Measurements from ENCODE around the gene ARHGEF40. TPM values are rescaled to one million over a fixed set of nuclear protein-coding genes. Genes with fewer than 3 reads are reported as not detected.

Gene ARHGEF40
- total and polyA plus RNA-seq, 7 donors = 12.5 to 48.5 (median 17.5) TPM

DNA sequence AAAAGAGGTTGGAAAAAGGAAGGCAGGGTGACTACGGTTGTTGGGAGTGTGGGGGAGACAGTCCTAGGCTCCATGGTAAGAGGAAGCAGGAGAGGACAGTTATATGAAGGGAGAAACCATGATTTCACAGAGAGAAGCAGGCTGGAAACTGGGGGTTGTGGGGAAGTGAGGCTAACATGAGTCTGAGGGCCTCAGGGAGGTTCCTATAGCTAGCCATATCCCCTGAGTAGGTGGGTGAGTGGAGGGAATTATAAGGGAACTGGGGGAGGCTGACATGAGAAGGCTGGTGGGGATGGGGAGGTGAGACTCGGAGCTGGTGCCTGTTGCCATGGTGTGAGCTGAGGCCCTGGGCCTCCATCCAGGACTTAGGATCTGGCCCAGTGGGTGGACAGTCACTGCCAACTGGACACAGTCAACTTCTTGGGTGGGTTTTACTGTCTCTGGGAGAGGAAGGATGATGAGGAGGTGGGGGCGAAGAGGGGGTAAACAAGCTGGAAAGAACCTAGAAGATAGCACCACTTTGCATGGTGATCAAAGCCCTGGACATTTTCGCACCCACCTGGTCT is 36.9 kb upstream of the ARHGEF40 start:
- Histone ChIP-seq H3K27me3 (no peaks in the 10 kb centered on the region), H3K4me1 (peaks cover 0 to 5% (median 2%) of the 10 kb centered on the region in 4 donors), H3K9me3 (no peaks in the 10 kb centered on the region), H3K4me3 (no peak overlapping the region), H3K36me3 (no peaks in the 10 kb centered on the region), H3K27ac (no peak overlapping the region)
- intact Hi-C loops (cut with DNase I) = no loop called here
- DNase-seq = no peak
- 88 to 95% methylated on average over 4 of the region's 4 CpGs for whole genome bisulfite sequencing, 2 donors
- no peak for TF ChIP-seq POLR2AphosphoS5 (IDR thresholded peaks at IDR 0.05)
- TF ChIP-seq POLR2A (IDR thresholded peaks at IDR 0.05) = no peak
- no peak for TF ChIP-seq EP300 (IDR thresholded peaks at IDR 0.05)
- TF ChIP-seq, protein P1, sequence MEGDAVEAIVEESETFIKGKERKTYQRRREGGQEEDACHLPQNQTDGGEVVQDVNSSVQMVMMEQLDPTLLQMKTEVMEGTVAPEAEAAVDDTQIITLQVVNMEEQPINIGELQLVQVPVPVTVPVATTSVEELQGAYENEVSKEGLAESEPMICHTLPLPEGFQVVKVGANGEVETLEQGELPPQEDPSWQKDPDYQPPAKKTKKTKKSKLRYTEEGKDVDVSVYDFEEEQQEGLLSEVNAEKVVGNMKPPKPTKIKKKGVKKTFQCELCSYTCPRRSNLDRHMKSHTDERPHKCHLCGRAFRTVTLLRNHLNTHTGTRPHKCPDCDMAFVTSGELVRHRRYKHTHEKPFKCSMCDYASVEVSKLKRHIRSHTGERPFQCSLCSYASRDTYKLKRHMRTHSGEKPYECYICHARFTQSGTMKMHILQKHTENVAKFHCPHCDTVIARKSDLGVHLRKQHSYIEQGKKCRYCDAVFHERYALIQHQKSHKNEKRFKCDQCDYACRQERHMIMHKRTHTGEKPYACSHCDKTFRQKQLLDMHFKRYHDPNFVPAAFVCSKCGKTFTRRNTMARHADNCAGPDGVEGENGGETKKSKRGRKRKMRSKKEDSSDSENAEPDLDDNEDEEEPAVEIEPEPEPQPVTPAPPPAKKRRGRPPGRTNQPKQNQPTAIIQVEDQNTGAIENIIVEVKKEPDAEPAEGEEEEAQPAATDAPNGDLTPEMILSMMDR (IDR thresholded peaks at IDR 0.05) = no peak

- H3K9me3 ChIP-seq = no peaks in the 10 kb centered on the region
- WGBS, 2 donors = 84 to 86% methylated on average over 5 of the region's 5 CpGs
- no peaks in the 10 kb centered on the region for H3K27me3 ChIP-seq
- no peaks in the 10 kb centered on the region for H3K36me3 ChIP-seq
- TF ChIP-seq POLR2A (IDR thresholded peaks at IDR 0.05) (no peak), POLR2AphosphoS5 (IDR thresholded peaks at IDR 0.05) (no peak), EP300 (IDR thresholded peaks at IDR 0.05) (no peak)
- TF ChIP-seq, protein P1 (IDR thresholded peaks at IDR 0.05) = no peak
- intact Hi-C loops (cut with DNase I) = no loop called here
- peaks cover 0 to 19% (median 15%) of the 10 kb centered on the region in 4 donors for H3K4me1 ChIP-seq
- H3K27ac ChIP-seq = no peak within 1 kb of the TSS
- H3K4me3 ChIP-seq = no peak within 1 kb of the TSS
- DNase-seq = no peak
Observed at GRCh38 chr14:21034707-21035106, 35.4 kb upstream of the ARHGEF40 start, which contains the start of gene RNASE13. Gene RNASE13, minus strand, starts transcription at chr14:21034807. Its CDS starts 519 bp downstream, at chr14:21034288.

DNA sequence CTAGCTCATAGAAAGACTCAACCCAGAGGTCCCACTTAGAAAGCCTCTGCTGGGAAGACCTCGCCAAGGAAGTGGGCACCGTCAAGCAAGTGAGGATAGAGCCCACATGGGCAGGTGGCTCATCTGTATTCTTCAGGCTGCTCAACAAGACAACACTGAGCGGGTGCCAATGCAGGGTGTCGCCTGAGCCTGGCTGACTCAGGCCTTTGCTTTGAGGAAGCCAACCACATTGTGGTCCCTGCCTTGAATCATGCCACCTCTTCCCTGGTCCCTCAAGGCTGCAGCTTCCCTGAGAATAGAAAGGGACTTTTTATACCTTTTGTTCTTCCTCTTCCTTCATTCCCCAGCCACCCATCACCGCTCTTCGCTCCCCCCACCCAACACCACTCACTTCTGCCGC is 33.4 kb upstream of the ARHGEF40 start:
- Histone ChIP-seq H3K27me3 (no peaks in the 10 kb centered on the region), H3K4me3 (no peak overlapping the region), H3K36me3 (no peaks in the 10 kb centered on the region), H3K27ac (peak overlapping the region in 1 of 4 donors; percentile 17), H3K4me1 (peaks cover 0 to 24% (median 20%) of the 10 kb centered on the region in 4 donors), H3K9me3 (no peaks in the 10 kb centered on the region)
- no peak for TF ChIP-seq POLR2A (IDR thresholded peaks at IDR 0.05)
- TF ChIP-seq POLR2AphosphoS5 (IDR thresholded peaks at IDR 0.05) = no peak
- TF ChIP-seq EP300 (IDR thresholded peaks at IDR 0.05) = no peak
- TF ChIP-seq, protein P1 (IDR thresholded peaks at IDR 0.05) = no peak
- intact Hi-C loops (cut with DNase I) = no loop called here
- DNase-seq = no peak
- 93 to 95% methylated on average over 7 of the region's 7 CpGs for WGBS, 2 donors

- intact Hi-C loops (cut with DNase I) = no loop called here
- H3K4me3 ChIP-seq = no peak overlapping the region
- TF ChIP-seq POLR2A (IDR thresholded peaks at IDR 0.05) (no peak), POLR2AphosphoS5 (IDR thresholded peaks at IDR 0.05) (no peak), EP300 (IDR thresholded peaks at IDR 0.05) (no peak)
- TF ChIP-seq, protein P1 (IDR thresholded peaks at IDR 0.05) = no peak
- H3K36me3 ChIP-seq = no peaks in the 10 kb centered on the region
- H3K27me3 ChIP-seq = no peaks in the 10 kb centered on the region
- no peak for DNase-seq
- H3K27ac ChIP-seq = peak overlapping the region in 1 of 4 donors; percentile 17
- 87 to 94% methylated on average over 3 of the region's 3 CpGs for WGBS, 2 donors
- H3K4me1 ChIP-seq = peaks cover 0 to 24% (median 20%) of the 10 kb centered on the region in 4 donors
- H3K9me3 ChIP-seq = no peaks in the 10 kb centered on the region
Observed at GRCh38 chr14:21037156-21037555, 32.9 kb upstream of the ARHGEF40 start.
